Prostate gland (tissue), 2 donors: ENCODE data around the gene PRKG2.

ENCODE experiments used
- CTCF ChIP-seq, 4 experiments: fragments of 200-600 bp in 2 of 4; fragments of 450-650 bp in 2 of 4; sonication (generic) in 2 of 4; IDR thresholded peaks; 1 replicate in 3 of 4; 2 replicates in 1 of 4; pipeline ENCODE4 v1.5.1; 2016 to 2019; ENCODE audit warnings: antibody characterized with exemption in 4 of 4, mild to moderate bottlenecking in 2 of 4, moderate library complexity in 2 of 4
- POLR2A ChIP-seq: fragments of 450-650 bp; IDR thresholded peaks from one replicate; pipeline ENCODE4 v1.6.1; 2016; ENCODE audit warnings: antibody characterized with exemption, mild to moderate bottlenecking

DNA sequence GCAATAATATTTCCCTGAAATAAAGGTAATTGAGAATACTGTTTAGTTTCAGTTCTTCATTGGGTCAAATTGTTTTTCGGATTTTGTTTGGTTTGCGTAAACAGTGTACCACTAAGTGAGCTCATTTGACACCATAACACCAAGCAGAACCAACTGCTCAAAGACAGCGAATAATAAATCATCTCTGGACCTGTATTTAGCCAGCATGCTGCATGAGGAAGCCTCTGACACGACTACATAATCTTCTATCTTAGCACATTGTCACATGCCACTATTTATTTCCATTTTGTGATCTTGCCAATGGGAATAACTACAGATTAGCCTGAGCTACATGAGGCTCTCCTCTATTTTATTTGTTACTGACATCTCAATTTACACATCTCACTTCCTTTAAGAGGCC lies 12.1 kb upstream of the PRKG2 start:
- TF ChIP-seq POLR2A (no peak), CTCF (IDR thresholded peaks at IDR 0.05) (no peak)
